H1 (cell line): Measurements from ENCODE around the gene AXIN2. TPM values are rescaled to one million over a fixed set of nuclear protein-coding genes. Genes with fewer than 3 reads are reported as not detected.

ENCODE experiments used
- ATF2 ChIP-seq: IDR thresholded peaks from 2 replicates; pipeline ENCODE4 v1.6.1; 2012; ENCODE audit warnings: low read length, inconsistent platforms
- CTBP2 ChIP-seq: IDR thresholded peaks from 2 replicates; pipeline ENCODE4 v1.7.0; 2011; ENCODE audit warnings: borderline replicate concordance, mild to moderate bottlenecking, moderate library complexity, mixed read lengths, low read length; ENCODE audit not compliant: insufficient read depth, insufficient read length
- EZH2 ChIP-seq: fragments of 200-600 bp; sonication (generic); IDR thresholded peaks from 2 replicates; pipeline ENCODE4 v1.7.1; 2012; ENCODE audit warnings: low read depth, mild to moderate bottlenecking, moderate library complexity, low read length, inconsistent platforms; ENCODE audit not compliant: severe bottlenecking
- JUN ChIP-seq: IDR thresholded peaks from 2 replicates; pipeline ENCODE4 v1.6.1; 2011; ENCODE audit warnings: low read depth, mild to moderate bottlenecking, improper control_type of control experiment, low read length
- JUND ChIP-seq: IDR thresholded peaks from 2 replicates; pipeline ENCODE4 v1.6.1; 2011; ENCODE audit warnings: mild to moderate bottlenecking, improper control_type of control experiment, low read length
- KDM4A ChIP-seq: IDR thresholded peaks from one replicate; pipeline ENCODE4 v1.7.1; 2012; ENCODE audit warnings: low read depth, mild to moderate bottlenecking, moderate library complexity, low read length, inconsistent platforms; ENCODE audit not compliant: severe bottlenecking
- KDM5A ChIP-seq: fragments of 200-600 bp; IDR thresholded peaks from 2 replicates; pipeline ENCODE4 v1.7.1; 2012; ENCODE audit warnings: mild to moderate bottlenecking, low read length, inconsistent platforms, mixed read lengths
- SAP30 ChIP-seq: fragments of 300-600 bp; sonication (generic); IDR thresholded peaks from 2 replicates; pipeline ENCODE4 v1.7.1; 2012; ENCODE audit warnings: low read length, moderate library complexity, mild to moderate bottlenecking, inconsistent platforms; ENCODE audit not compliant: insufficient read depth, insufficient replicate concordance
- YY1 ChIP-seq: IDR thresholded peaks from 2 replicates; pipeline ENCODE4 v1.6.1; 2011; ENCODE audit warnings: low read depth, mild to moderate bottlenecking, low read length
- ZNF274 ChIP-seq: IDR thresholded peaks from 2 replicates; pipeline ENCODE4 v1.7.0; 2012; ENCODE audit warnings: low read length, borderline replicate concordance; ENCODE audit errors: extremely low read depth
- polyA plus RNA-seq, 7 experiments: library from polyadenylated mRNA; depleted of rRNA in 3 of 7; stranded (reverse) in 5 of 7; unstranded in 2 of 7; fragments of >200 nt in 5 of 7; fragments of 200-250 nt in 2 of 7; gene quantifications; 1 replicate in 5 of 7; 2 replicates in 1 of 7; 4 replicates in 1 of 7; pipeline versions ENCODE4 v1.2.1 to v1.2.3, GENCODE V29; 2011 to 2013; ENCODE audit warnings: missing spikeins in 2 of 7, mixed read lengths in 2 of 7
- total RNA-seq: library from RNA; stranded (reverse); fragmentation: NEBNext Ultra II Directional; extraction: Animal tissue kit (Norgen Biotek cat#: 25700); gene quantifications from 2 replicates; pipeline ENCODE4 v1.2.1, GENCODE V29; 2021

AXIN2 gene
- total and polyA plus RNA-seq, 2 of the 8 experiments (the other 6 are each of a cell fraction or from before 2014, with no cell fraction given): 17.7 to 33.4 TPM

GRCh38 chr17:65560628-65561451, 608 bp downstream of the AXIN2 start (continued):
- TF ChIP-seq CTBP2 (peak; percentile 79), SAP30 (no peak), ATF2 (no peak), YY1 (no peak), KDM5A (no peak), ZNF274 (no peak), EZH2 (no peak), JUN (no peak), JUND (no peak), KDM4A (peak; percentile 51)
